Mesenchymal stem cell (in vitro differentiated cells and primary cell): ENCODE data around the gene NAV2.

Source experiments
- DNase-seq: peaks from one replicate; pipeline ENCODE4 v3.0.0-alpha.2; 2013
- H2AFZ ChIP-seq: one replicate; pipeline ENCODE4 v1.6.1; 2013; ENCODE audit warnings: low read depth, mild to moderate bottlenecking, control low read depth, inconsistent platforms, low read length, moderate library complexity
- H2AK5ac ChIP-seq: 2 replicates; pipeline ENCODE4 v1.6.1; 2013; ENCODE audit warnings: low read length, moderate library complexity, mild to moderate bottlenecking, inconsistent platforms; ENCODE audit not compliant: severe bottlenecking
- H2BK120ac ChIP-seq: one replicate; pipeline ENCODE4 v1.6.1; 2013; ENCODE audit warnings: low read depth, mild to moderate bottlenecking, inconsistent platforms, low read length, moderate library complexity
- H2BK12ac ChIP-seq, 2 experiments: one replicate each; pipeline ENCODE4 v1.6.1; 2013; ENCODE audit warnings: inconsistent platforms in 2 of 2, low read length in 2 of 2, mild to moderate bottlenecking in 2 of 2, moderate library complexity in 2 of 2, control low read depth in 1 of 2
- H2BK15ac ChIP-seq: one replicate; pipeline ENCODE4 v1.6.1; 2013; ENCODE audit warnings: mild to moderate bottlenecking, low read depth, inconsistent platforms; ENCODE audit not compliant: poor library complexity, severe bottlenecking
- H2BK5ac ChIP-seq: 2 replicates; pipeline ENCODE4 v1.6.1; 2013; ENCODE audit warnings: low read depth, mild to moderate bottlenecking, low read length, control low read depth, inconsistent platforms; ENCODE audit not compliant: poor library complexity, severe bottlenecking
- H3K14ac ChIP-seq, 2 experiments: one replicate each; pipeline ENCODE4 v1.6.1; 2013; ENCODE audit warnings: inconsistent platforms in 2 of 2, low read length in 2 of 2, control low read depth in 1 of 2, mild to moderate bottlenecking in 1 of 2, moderate library complexity in 1 of 2
- H3K18ac ChIP-seq, 2 experiments: one replicate each; pipeline ENCODE4 v1.6.1; 2013; ENCODE audit warnings: inconsistent platforms in 2 of 2, low read length in 2 of 2, control low read depth in 1 of 2, low read depth in 1 of 2, mild to moderate bottlenecking in 1 of 2
- H3K23ac ChIP-seq, 2 experiments: one replicate each; pipeline ENCODE4 v1.6.1; 2013; ENCODE audit warnings: inconsistent platforms in 2 of 2, low read length in 2 of 2, mild to moderate bottlenecking in 2 of 2, moderate library complexity in 2 of 2, control low read depth in 1 of 2
- H3K27ac ChIP-seq: 2 replicates; pipeline ENCODE4 v1.5.1; 2013; ENCODE audit warnings: mild to moderate bottlenecking, moderate library complexity, low read length, control low read depth, inconsistent platforms; ENCODE audit not compliant: poor library complexity, severe bottlenecking
- H3K27me3 ChIP-seq, 2 experiments: 2 replicates each; pipeline versions ENCODE4 v1.6.1 to v1.7.0; 2013; ENCODE audit warnings: low read length in 2 of 2, mild to moderate bottlenecking in 2 of 2, moderate library complexity in 2 of 2, control low read depth in 1 of 2, inconsistent platforms in 1 of 2; ENCODE audit not compliant: control insufficient read depth in 1 of 2, insufficient read depth in 1 of 2
- H3K36me3 ChIP-seq, 2 experiments: 2 replicates each; pipeline versions ENCODE4 v1.6.1 to v1.7.0; 2013; ENCODE audit warnings: low read length in 2 of 2, control low read depth in 1 of 2, inconsistent platforms in 1 of 2, low read depth in 1 of 2, mild to moderate bottlenecking in 1 of 2; ENCODE audit not compliant: insufficient read depth in 2 of 2, control insufficient read depth in 1 of 2
- H3K4ac ChIP-seq, 2 experiments: one replicate each; pipeline ENCODE4 v1.6.1; 2013; ENCODE audit warnings: inconsistent platforms in 2 of 2, low read length in 2 of 2, mild to moderate bottlenecking in 2 of 2, moderate library complexity in 2 of 2, control low read depth in 1 of 2, low read depth in 1 of 2
- H3K4me1 ChIP-seq: 2 replicates; pipeline ENCODE4 v1.6.1; 2013; ENCODE audit warnings: low read depth, low read length, control low read depth; ENCODE audit not compliant: control insufficient read depth, insufficient read depth
- H3K4me2 ChIP-seq: 2 replicates; pipeline ENCODE4 v1.6.1; 2013; ENCODE audit warnings: low read length, mild to moderate bottlenecking, inconsistent platforms; ENCODE audit not compliant: poor library complexity, severe bottlenecking
- H3K4me3 ChIP-seq, 2 experiments: 2 replicates each; pipeline versions ENCODE4 v1.5.1 to v1.7.0; 2013; ENCODE audit warnings: low read length in 2 of 2, mild to moderate bottlenecking in 2 of 2, control low read depth in 1 of 2, low read depth in 1 of 2; ENCODE audit not compliant: insufficient read depth in 1 of 2
- H3K79me1 ChIP-seq: replicated peaks from 2 replicates; pipeline ENCODE4 v1.6.1; 2013; ENCODE audit warnings: mild to moderate bottlenecking, control low read depth, low read length, inconsistent platforms; ENCODE audit not compliant: poor library complexity, severe bottlenecking
- H3K9ac ChIP-seq: 2 replicates; pipeline ENCODE4 v1.7.0; 2013; ENCODE audit warnings: mild to moderate bottlenecking, low read length, moderate library complexity
- H3K9me3 ChIP-seq: 2 replicates; pipeline ENCODE4 v1.7.0; 2013; ENCODE audit warnings: mild to moderate bottlenecking, low read length; ENCODE audit not compliant: control insufficient read depth
- H4K8ac ChIP-seq: one replicate; pipeline ENCODE4 v1.6.1; 2013; ENCODE audit warnings: inconsistent platforms, mild to moderate bottlenecking, low read length, moderate library complexity
- H4K91ac ChIP-seq: one replicate; pipeline ENCODE4 v1.6.1; 2013; ENCODE audit warnings: mild to moderate bottlenecking, low read length, inconsistent platforms
- WGBS: methylation state at CpG from one replicate; pipeline ENCODE4 v1.1.7; 2013; ENCODE audit warnings: mixed read lengths; 5-methylcytosine and 5-hydroxymethylcytosine counted together

NAV2 gene

DNA sequence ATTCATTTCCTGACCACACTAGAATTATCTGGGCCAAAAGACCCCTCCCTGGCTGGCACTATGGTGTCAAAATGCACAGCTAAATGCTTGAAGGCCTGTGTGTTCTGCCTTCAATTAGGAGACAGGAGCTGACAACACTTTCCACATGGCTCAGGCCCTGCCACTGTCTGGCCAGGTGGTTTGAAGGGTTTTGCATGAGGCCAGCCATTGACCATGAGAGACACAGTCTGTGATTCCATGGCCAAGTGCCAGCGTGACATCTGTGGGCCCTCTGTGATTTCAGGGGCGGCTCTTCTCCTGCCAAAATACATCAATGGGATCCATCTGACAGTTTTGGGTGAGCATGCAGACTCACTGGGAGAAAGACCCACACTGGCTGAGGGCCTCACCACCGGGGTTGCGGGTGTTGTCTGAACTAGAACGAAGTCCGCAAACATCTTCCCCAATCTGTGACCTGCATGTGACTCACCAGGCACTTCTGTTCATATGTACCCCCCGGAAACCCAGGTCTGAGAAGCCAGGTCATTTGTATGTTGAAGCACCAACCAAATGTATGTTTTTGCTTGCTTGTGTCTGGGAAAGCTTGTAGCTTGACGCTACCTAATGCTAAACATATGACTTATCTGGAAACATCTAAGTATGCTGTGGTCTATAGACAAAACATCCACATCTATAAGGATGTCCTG lies 20.7 kb upstream of the NAV2 start:
- Histone ChIP-seq H3K27ac (no peak overlapping the region), H2AK5ac (no peak overlapping the region), H3K4me2 (no peak overlapping the region), H4K8ac (no peak overlapping the region), H3K9me3 (no peaks in the 10 kb centered on the region), H4K91ac (no peak overlapping the region), H3K27me3 (no peaks in the 10 kb centered on the region), H2BK15ac (no peak overlapping the region), H3K4ac (no peak overlapping the region), H3K23ac (no peak overlapping the region), H3K36me3 (no peaks in the 10 kb centered on the region), H2BK120ac (no peak overlapping the region), H3K79me1 (no peaks in the 10 kb centered on the region), H2BK5ac (no peak overlapping the region), H3K4me1 (no peaks in the 10 kb centered on the region), H3K4me3 (no peak overlapping the region), H2AFZ (no peak overlapping the region), H2BK12ac (no peak overlapping the region), H3K9ac (no peak overlapping the region), H3K18ac (no peak overlapping the region), H3K14ac (no peak overlapping the region)
- 87% methylated on average over 7 of the region's 8 CpGs for WGBS
- DNase-seq: no peak

DNA sequence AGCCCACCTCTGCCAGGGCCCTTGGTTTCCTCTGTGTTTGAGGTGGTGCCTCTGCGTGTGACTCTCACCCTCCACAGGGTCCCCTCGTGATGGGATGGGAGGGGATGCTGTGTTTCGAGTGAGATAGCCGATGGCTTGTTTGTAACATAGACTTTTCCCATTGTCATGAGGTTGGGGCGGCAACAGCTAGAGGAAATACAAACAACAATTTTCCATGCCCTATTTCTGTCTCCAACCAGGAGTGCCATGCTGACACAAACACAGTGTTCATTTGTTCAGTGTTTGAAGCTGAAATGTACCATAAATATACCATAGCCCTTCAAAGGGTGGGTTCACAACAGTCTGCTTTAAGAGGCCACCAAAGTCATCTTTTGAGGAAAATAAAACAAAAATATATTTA lies 19.5 kb upstream of the NAV2 start:
- no peak overlapping the region for H2BK12ac ChIP-seq

DNA sequence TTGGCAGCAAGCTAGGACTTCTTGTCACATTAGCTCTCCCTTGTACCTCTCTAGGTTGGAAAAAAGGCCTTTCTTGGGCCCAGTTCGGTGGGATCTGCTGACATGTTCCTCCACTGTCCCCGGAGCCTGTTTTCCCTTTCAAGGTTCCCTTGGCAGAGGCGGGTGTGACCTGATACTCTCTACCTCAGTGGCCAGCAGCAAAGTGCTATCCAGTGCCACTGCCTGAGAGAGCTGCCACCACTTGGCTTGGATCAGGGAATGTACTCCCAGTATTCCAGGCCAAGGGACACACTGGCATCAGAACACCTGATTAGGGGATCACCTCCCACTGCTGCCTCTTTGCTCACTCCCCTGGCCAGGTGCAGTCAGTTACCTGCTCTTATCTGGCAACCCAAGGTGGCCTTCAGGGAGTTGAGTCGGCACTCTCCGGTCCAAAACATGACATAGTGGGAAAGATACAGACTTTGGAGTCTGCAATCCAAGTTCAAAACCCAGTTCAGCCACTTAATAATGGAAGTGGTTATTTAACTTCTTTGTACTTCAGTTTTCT lies 17.8 kb upstream of the NAV2 start:
- Histone ChIP-seq H4K8ac (no peak overlapping the region), H3K4me3 (no peak overlapping the region), H3K36me3 (peaks cover 0 to 3% of the 10 kb centered on the region in 2 experiments), H3K4me2 (no peak overlapping the region), H3K9me3 (no peaks in the 10 kb centered on the region), H2BK120ac (no peak overlapping the region), H4K91ac (no peak overlapping the region), H3K4ac (no peak overlapping the region), H2BK12ac (no peak overlapping the region), H3K23ac (no peak overlapping the region), H3K18ac (no peak overlapping the region), H2BK5ac (no peak overlapping the region), H3K79me1 (no peaks in the 10 kb centered on the region), H2AK5ac (no peak overlapping the region), H3K27ac (no peak overlapping the region), H3K14ac (no peak overlapping the region), H2AFZ (no peak overlapping the region), H3K9ac (no peak overlapping the region), H3K4me1 (peaks cover 3% of the 10 kb centered on the region), H2BK15ac (no peak overlapping the region), H3K27me3 (no peaks in the 10 kb centered on the region)
- WGBS: 97% methylated on average over 5 of the region's 5 CpGs
- no peak for DNase-seq

More for the DNA sequence above, 19.5 kb upstream of the NAV2 start:
- DNase-seq: no peak
- no peak overlapping the region for H3K4ac ChIP-seq
- H2AFZ ChIP-seq: no peak overlapping the region
- H3K23ac ChIP-seq: no peak overlapping the region
- H2BK5ac ChIP-seq: no peak overlapping the region
- H4K8ac ChIP-seq: no peak overlapping the region
- 83% methylated on average over 1 of the region's 5 CpGs for WGBS
- H2AK5ac ChIP-seq: no peak overlapping the region
- no peak overlapping the region for H3K14ac ChIP-seq
- no peak overlapping the region for H3K18ac ChIP-seq
- no peaks in the 10 kb centered on the region for H3K36me3 ChIP-seq
- H3K79me1 ChIP-seq: no peaks in the 10 kb centered on the region
- H2BK15ac ChIP-seq: no peak overlapping the region
- H3K9ac ChIP-seq: no peak overlapping the region
- no peak overlapping the region for H3K27ac ChIP-seq
- no peak overlapping the region for H4K91ac ChIP-seq
- no peaks in the 10 kb centered on the region for H3K27me3 ChIP-seq
- H3K4me1 ChIP-seq: peaks cover 3% of the 10 kb centered on the region
- H3K4me2 ChIP-seq: no peak overlapping the region
- H3K9me3 ChIP-seq: no peaks in the 10 kb centered on the region
- H2BK120ac ChIP-seq: no peak overlapping the region
- no peak overlapping the region for H3K4me3 ChIP-seq

DNA sequence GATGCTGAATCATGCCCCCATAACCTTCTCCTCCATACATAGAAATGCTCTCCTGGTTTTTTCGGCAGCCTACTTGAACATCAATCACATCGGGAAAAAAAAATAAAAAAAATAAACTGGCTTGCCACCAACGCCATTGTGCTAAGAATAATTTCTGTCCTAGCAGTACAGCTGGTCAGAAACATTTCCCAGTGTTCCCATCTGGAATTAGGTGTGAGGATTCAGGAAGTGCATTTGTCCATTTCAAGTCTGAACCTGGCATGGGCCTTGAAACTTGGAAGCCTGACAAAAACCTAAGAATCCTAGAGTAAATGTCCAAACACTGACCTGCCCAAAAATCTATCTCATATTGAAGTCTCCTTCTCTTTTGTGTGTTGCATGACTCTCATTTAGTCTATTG lies 16.6 kb upstream of the NAV2 start:
- DNase-seq: no peak
- Histone ChIP-seq H3K4ac (no peak overlapping the region), H3K79me1 (no peaks in the 10 kb centered on the region), H3K36me3 (peaks cover 0 to 3% of the 10 kb centered on the region in 2 experiments), H3K4me3 (no peak overlapping the region), H2AFZ (no peak overlapping the region), H3K9me3 (no peaks in the 10 kb centered on the region), H3K14ac (no peak overlapping the region), H3K4me1 (peaks cover 3% of the 10 kb centered on the region), H3K27ac (no peak overlapping the region), H3K4me2 (no peak overlapping the region), H3K18ac (no peak overlapping the region), H2AK5ac (no peak overlapping the region), H3K23ac (no peak overlapping the region), H4K8ac (no peak overlapping the region), H2BK5ac (no peak overlapping the region), H2BK15ac (no peak overlapping the region), H3K27me3 (no peaks in the 10 kb centered on the region), H4K91ac (no peak overlapping the region), H3K9ac (no peak overlapping the region), H2BK12ac (no peak overlapping the region), H2BK120ac (no peak overlapping the region)
- WGBS: 88% methylated on average over 3 of the region's 3 CpGs
